Peyer's patch (tissue), 4 donors: ENCODE results near the gene UBE2E3. TPM values are rescaled to one million over a fixed set of nuclear protein-coding genes. Genes with fewer than 3 reads are reported as not detected.

Experiments used
- DNase-seq, 3 donors: peaks; one replicate each; pipeline ENCODE4 v3.0.0-alpha.2; 2017 to 2019
- H3K27ac ChIP-seq, 4 donors: fragments of 200-600 bp; sonication (generic); one replicate each; pipeline ENCODE4 v1.5.1; 2016 to 2019
- H3K27me3 ChIP-seq, 2 donors: fragments of 200-600 bp; sonication (generic); one replicate each; pipeline ENCODE4 v1.5.1; 2019
- H3K36me3 ChIP-seq, 3 donors: fragments of 200-600 bp; sonication (generic); one replicate each; pipeline ENCODE4 v1.5.1; 2016 to 2019
- H3K4me1 ChIP-seq, 4 donors: fragments of 200-600 bp; sonication (generic); one replicate each; pipeline ENCODE4 v1.5.1; 2016 to 2019
- H3K4me3 ChIP-seq, 4 donors: fragments of 200-600 bp; sonication (generic); 1 replicate in 3 of 4; 2 replicates in 1 of 4; pipeline ENCODE4 v1.5.1; 2016 to 2019; ENCODE audit warnings: mild to moderate bottlenecking in 1 of 4
- H3K9me3 ChIP-seq, 4 donors: fragments of 200-600 bp; sonication (generic); one replicate each; pipeline ENCODE4 v1.5.1; 2016 to 2019; ENCODE audit warnings: mild to moderate bottlenecking in 1 of 4
- POLR2A ChIP-seq, 2 donors: fragments of 450-650 bp; IDR thresholded peaks; one replicate each; pipeline ENCODE4 v1.5.1; 2017; ENCODE audit warnings: antibody characterized with exemption in 2 of 2, mild to moderate bottlenecking in 2 of 2, moderate library complexity in 2 of 2
- total RNA-seq, 4 donors: library from RNA; depleted of rRNA; stranded (reverse); fragments of >200 nt; gene quantifications; one replicate each; pipeline ENCODE4 v1.1.0, GENCODE V29; 2016
- TF ChIP-seq, protein P1 (sequence below), 6 experiments: fragments of 450-650 bp in 4 of 6; fragments of 200-600 bp in 2 of 6; sonication (generic) in 1 of 6; IDR thresholded peaks; one replicate each; pipeline ENCODE4 v1.5.1; 2017 to 2019; ENCODE audit warnings: antibody characterized with exemption in 6 of 6, mild to moderate bottlenecking in 3 of 6, moderate library complexity in 1 of 6

The UBE2E3 gene
- total RNA-seq, 4 donors from 2014 or later: 52.3 to 96.6 (median 72.8) TPM

DNA sequence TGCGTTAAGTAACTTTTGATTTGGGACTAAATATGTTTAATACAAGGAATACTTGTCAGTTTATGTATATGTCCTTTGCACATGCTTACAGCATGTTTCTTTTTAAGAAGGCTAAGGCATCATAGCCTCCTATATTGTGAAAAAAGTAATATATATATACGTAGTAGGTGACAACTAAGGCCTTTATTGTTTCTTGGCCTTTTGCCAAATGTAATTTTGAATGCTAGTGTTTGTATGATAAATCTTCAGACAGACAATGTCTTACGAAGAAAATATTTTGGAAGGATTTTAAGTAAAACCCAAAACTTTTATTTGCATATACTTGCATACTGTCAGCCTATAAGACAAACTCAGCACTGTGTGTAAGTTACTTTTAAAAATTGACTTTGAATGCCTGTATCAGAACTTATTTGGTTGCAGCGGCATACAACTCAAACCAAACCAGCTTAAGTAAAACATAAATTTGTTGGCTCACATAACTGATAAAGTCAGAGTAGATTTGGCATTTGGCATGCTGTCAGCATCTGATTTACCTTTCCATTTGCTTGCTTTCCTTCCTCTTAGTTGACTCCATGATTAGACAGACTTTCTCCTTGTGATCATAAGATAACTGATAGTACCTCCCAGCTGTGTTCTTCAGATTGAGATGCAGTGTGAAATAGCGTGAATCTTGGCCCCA lies 24.4 kb downstream of the UBE2E3 start:
- TF ChIP-seq, protein P1, sequence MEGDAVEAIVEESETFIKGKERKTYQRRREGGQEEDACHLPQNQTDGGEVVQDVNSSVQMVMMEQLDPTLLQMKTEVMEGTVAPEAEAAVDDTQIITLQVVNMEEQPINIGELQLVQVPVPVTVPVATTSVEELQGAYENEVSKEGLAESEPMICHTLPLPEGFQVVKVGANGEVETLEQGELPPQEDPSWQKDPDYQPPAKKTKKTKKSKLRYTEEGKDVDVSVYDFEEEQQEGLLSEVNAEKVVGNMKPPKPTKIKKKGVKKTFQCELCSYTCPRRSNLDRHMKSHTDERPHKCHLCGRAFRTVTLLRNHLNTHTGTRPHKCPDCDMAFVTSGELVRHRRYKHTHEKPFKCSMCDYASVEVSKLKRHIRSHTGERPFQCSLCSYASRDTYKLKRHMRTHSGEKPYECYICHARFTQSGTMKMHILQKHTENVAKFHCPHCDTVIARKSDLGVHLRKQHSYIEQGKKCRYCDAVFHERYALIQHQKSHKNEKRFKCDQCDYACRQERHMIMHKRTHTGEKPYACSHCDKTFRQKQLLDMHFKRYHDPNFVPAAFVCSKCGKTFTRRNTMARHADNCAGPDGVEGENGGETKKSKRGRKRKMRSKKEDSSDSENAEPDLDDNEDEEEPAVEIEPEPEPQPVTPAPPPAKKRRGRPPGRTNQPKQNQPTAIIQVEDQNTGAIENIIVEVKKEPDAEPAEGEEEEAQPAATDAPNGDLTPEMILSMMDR (IDR thresholded peaks at IDR 0.05): no peak
- no peak for TF ChIP-seq POLR2A (IDR thresholded peaks at IDR 0.05)
- Histone ChIP-seq H3K36me3 (no peaks in the 10 kb centered on the region), H3K27me3 (no peaks in the 10 kb centered on the region), H3K4me3 (no peak overlapping the region), H3K27ac (no peak overlapping the region), H3K4me1 (peaks cover 0 to 14% (median 0%) of the 10 kb centered on the region in 4 donors), H3K9me3 (no peaks in the 10 kb centered on the region)
- no peak for DNase-seq

DNA sequence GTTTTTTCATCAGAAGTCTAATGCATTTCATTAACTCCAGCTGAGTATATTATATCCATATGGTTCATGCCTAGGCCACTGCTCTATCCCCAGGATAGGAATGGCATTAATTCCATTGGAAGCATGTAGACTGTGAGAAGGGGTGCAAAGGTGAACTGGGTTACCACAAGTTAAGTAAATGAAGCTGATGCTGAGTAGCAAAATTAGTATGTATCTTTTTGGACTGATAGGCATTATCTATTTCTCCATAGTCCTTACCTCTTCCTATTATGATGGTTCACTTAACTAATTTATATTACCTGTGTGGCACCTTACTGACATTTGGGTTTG lies 24.9 kb downstream of the UBE2E3 start:
- H3K27ac ChIP-seq: no peak overlapping the region
- TF ChIP-seq, protein P1 (IDR thresholded peaks at IDR 0.05): no peak
- TF ChIP-seq POLR2A (IDR thresholded peaks at IDR 0.05): no peak
- no peak overlapping the region for H3K4me3 ChIP-seq
- no peaks in the 10 kb centered on the region for H3K36me3 ChIP-seq
- DNase-seq: no peak
- H3K27me3 ChIP-seq: no peaks in the 10 kb centered on the region
- no peaks in the 10 kb centered on the region for H3K9me3 ChIP-seq
- H3K4me1 ChIP-seq: peaks cover 0 to 14% (median 0%) of the 10 kb centered on the region in 4 donors

- Histone ChIP-seq H3K36me3 (no peaks in the 10 kb centered on the region), H3K27me3 (no peaks in the 10 kb centered on the region), H3K9me3 (no peaks in the 10 kb centered on the region), H3K4me1 (peaks cover 0 to 14% (median 0%) of the 10 kb centered on the region in 4 donors), H3K4me3 (no peak overlapping the region), H3K27ac (no peak overlapping the region)
- no peak for DNase-seq
- TF ChIP-seq, protein P1 (IDR thresholded peaks at IDR 0.05): no peak
- TF ChIP-seq POLR2A (IDR thresholded peaks at IDR 0.05): no peak
Observed at GRCh38 chr2:181005809-181006208, 25.4 kb downstream of the UBE2E3 start.

- Histone ChIP-seq H3K4me3 (no peak overlapping the region), H3K36me3 (no peaks in the 10 kb centered on the region), H3K4me1 (peaks cover 0 to 14% (median 0%) of the 10 kb centered on the region in 4 donors), H3K27ac (no peak overlapping the region), H3K27me3 (no peaks in the 10 kb centered on the region), H3K9me3 (no peaks in the 10 kb centered on the region)
- TF ChIP-seq POLR2A (IDR thresholded peaks at IDR 0.05): no peak
- TF ChIP-seq, protein P1 (IDR thresholded peaks at IDR 0.05): no peak
- no peak for DNase-seq
Observed at GRCh38 chr2:181007086-181007837, 26.9 kb downstream of the UBE2E3 start.

DNA sequence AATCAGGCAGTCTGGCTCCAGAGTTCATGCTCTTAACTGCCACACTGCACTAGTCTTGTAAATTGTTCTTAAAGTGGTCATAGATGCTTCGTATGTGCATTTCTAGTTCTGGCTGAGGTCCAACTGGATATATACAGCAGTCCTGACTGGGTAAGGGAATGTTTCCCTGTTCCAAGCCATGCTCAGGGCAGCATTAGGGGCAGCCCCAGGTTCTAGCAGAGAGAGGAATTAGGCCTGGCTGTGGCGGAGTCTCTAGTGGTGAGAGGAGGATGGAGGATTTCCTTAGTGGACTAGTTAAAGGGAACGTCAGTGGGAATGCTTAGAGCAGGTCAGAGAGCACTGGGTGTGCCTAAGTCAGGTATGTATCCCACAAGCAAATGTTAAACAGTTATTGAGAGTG lies 28.0 kb downstream of the UBE2E3 start:
- Histone ChIP-seq H3K36me3 (no peaks in the 10 kb centered on the region), H3K27ac (no peak overlapping the region), H3K4me3 (no peak overlapping the region), H3K4me1 (peaks cover 0 to 14% (median 0%) of the 10 kb centered on the region in 4 donors), H3K27me3 (no peaks in the 10 kb centered on the region), H3K9me3 (no peaks in the 10 kb centered on the region)
- DNase-seq: peak in 1 of 3 donors; percentile 47
- TF ChIP-seq POLR2A (IDR thresholded peaks at IDR 0.05): no peak
- TF ChIP-seq, protein P1 (IDR thresholded peaks at IDR 0.05): peak in 1 of 6 experiments; percentile 2
